ENCODE measurements around the gene KPNA2.
"Not testable (repeated sequence)": the region's sequence is repeated elsewhere in the genome, so short reads cannot be mapped to it uniquely, and the experiment has no call there.

The KPNA2 gene

DNA sequence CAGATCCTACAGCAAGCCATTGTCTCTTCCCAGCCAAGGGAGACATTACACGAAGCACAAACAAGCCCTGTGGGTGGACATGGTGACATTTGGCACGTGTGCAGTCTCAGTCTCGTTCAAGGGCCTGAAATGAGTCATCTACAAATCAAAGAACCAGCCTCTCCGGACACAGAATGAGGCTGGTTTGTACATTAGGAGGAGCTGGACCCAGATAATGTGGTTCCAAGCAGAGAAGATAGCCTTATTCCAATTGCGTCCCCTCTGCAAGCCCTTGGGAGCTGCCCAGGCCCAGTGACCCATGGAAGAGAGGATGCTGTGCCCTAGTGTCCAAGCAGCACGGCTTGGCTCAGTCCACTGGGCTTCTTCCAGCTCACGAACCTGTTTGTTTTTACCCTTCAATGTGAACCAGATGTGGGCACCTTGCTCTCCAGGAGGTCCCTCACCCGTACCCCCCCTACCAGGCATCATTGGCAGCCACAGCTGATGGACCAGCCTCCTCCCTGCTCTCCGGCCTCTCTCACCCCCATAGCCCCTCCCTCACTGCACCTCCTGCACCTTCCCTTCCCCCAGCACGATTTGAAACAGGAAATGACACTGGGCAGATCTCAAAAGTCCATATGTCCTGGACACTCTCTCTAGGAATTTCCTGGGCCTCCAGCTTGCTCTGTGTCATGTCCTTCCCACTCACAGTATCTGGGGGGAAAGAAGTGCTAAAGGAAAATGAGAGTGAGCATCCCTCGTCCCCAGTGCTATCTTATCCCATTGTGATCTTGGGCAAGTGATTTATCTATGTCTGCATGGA is 26.2 kb downstream of the KPNA2 start:
- H3K4me1 ChIP-seq (ENCODE audit: insufficient read depth, low read length): no peaks in the 10 kb centered on the region
- H3K4me3 ChIP-seq (ENCODE audit: low read depth in 1 of 2, low read length in 2 of 2): no peak overlapping the region
- TF ChIP-seq, protein P1, sequence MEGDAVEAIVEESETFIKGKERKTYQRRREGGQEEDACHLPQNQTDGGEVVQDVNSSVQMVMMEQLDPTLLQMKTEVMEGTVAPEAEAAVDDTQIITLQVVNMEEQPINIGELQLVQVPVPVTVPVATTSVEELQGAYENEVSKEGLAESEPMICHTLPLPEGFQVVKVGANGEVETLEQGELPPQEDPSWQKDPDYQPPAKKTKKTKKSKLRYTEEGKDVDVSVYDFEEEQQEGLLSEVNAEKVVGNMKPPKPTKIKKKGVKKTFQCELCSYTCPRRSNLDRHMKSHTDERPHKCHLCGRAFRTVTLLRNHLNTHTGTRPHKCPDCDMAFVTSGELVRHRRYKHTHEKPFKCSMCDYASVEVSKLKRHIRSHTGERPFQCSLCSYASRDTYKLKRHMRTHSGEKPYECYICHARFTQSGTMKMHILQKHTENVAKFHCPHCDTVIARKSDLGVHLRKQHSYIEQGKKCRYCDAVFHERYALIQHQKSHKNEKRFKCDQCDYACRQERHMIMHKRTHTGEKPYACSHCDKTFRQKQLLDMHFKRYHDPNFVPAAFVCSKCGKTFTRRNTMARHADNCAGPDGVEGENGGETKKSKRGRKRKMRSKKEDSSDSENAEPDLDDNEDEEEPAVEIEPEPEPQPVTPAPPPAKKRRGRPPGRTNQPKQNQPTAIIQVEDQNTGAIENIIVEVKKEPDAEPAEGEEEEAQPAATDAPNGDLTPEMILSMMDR (IDR thresholded peaks at IDR 0.05; ENCODE audit: borderline replicate concordance, extremely low read depth, low read length, poor library complexity, severe bottlenecking): no peak
- no peak for TF ChIP-seq EZH2 (IDR thresholded peaks at IDR 0.05; ENCODE audit: borderline replicate concordance, low read depth, low read length, severe bottlenecking)
- no peak overlapping the region for H3K27ac ChIP-seq (ENCODE audit: low read length)
- no peaks in the 10 kb centered on the region for H4K20me1 ChIP-seq (ENCODE audit: insufficient read depth, low read length)
- H3K27me3 ChIP-seq (ENCODE audit: insufficient read depth, low read length, poor library complexity): no peaks in the 10 kb centered on the region
- H3K79me2 ChIP-seq (ENCODE audit: insufficient read depth, low read length): no peaks in the 10 kb centered on the region
- no peak overlapping the region for H3K4me2 ChIP-seq (ENCODE audit: insufficient read depth, low read length)
- H3K36me3 ChIP-seq (ENCODE audit: insufficient read depth, low read length): no peaks in the 10 kb centered on the region
- no peaks in the 10 kb centered on the region for H3K9me3 ChIP-seq (ENCODE audit: insufficient read depth, low read length, severe bottlenecking)
- ATAC-seq (ENCODE audit: insufficient read depth, low read depth): no peak
- no peak for DNase-seq
- no peak overlapping the region for H2AFZ ChIP-seq (ENCODE audit: low read depth, low read length)
- no peak overlapping the region for H3K9ac ChIP-seq (ENCODE audit: low read depth, low read length)

- not testable (repeated sequence) for H3K4me2 ChIP-seq (ENCODE audit: insufficient read depth, low read length); H3K9me3 ChIP-seq (ENCODE audit: insufficient read depth, low read length, severe bottlenecking); H3K36me3 ChIP-seq (ENCODE audit: insufficient read depth, low read length); H3K4me3 ChIP-seq (ENCODE audit: low read depth in 1 of 2, low read length in 2 of 2); H3K9ac ChIP-seq (ENCODE audit: low read depth, low read length); H3K79me2 ChIP-seq (ENCODE audit: insufficient read depth, low read length); H3K27ac ChIP-seq (ENCODE audit: low read length); H2AFZ ChIP-seq (ENCODE audit: low read depth, low read length); H4K20me1 ChIP-seq (ENCODE audit: insufficient read depth, low read length); ATAC-seq (ENCODE audit: insufficient read depth, low read depth); DNase-seq; H3K27me3 ChIP-seq (ENCODE audit: insufficient read depth, low read length, poor library complexity); H3K4me1 ChIP-seq (ENCODE audit: insufficient read depth, low read length)
These were observed 29.8 kb downstream of the KPNA2 start for GRCh38 chr17:68065366-68065765.

GRCh38 chr17:68068512-68068911 is 33.0 kb downstream of the KPNA2 start:
- H3K79me2 ChIP-seq (ENCODE audit: insufficient read depth, low read length); H4K20me1 ChIP-seq (ENCODE audit: insufficient read depth, low read length); H3K9me3 ChIP-seq (ENCODE audit: insufficient read depth, low read length, severe bottlenecking); DNase-seq; H3K4me1 ChIP-seq (ENCODE audit: insufficient read depth, low read length); H2AFZ ChIP-seq (ENCODE audit: low read depth, low read length); H3K36me3 ChIP-seq (ENCODE audit: insufficient read depth, low read length); H3K9ac ChIP-seq (ENCODE audit: low read depth, low read length); ATAC-seq (ENCODE audit: insufficient read depth, low read depth); H3K27me3 ChIP-seq (ENCODE audit: insufficient read depth, low read length, poor library complexity); H3K4me3 ChIP-seq (ENCODE audit: low read depth in 1 of 2, low read length in 2 of 2); H3K4me2 ChIP-seq (ENCODE audit: insufficient read depth, low read length); H3K27ac ChIP-seq (ENCODE audit: low read length): not testable (repeated sequence)

GRCh38 chr17:68070582-68071444 is 35.3 kb downstream of the KPNA2 start:
- H3K27ac ChIP-seq (ENCODE audit: low read length); H3K36me3 ChIP-seq (ENCODE audit: insufficient read depth, low read length); H3K4me1 ChIP-seq (ENCODE audit: insufficient read depth, low read length); H3K4me2 ChIP-seq (ENCODE audit: insufficient read depth, low read length); H4K20me1 ChIP-seq (ENCODE audit: insufficient read depth, low read length); H3K9ac ChIP-seq (ENCODE audit: low read depth, low read length); H3K9me3 ChIP-seq (ENCODE audit: insufficient read depth, low read length, severe bottlenecking); DNase-seq; H3K79me2 ChIP-seq (ENCODE audit: insufficient read depth, low read length); H3K27me3 ChIP-seq (ENCODE audit: insufficient read depth, low read length, poor library complexity); H2AFZ ChIP-seq (ENCODE audit: low read depth, low read length); H3K4me3 ChIP-seq (ENCODE audit: low read depth in 1 of 2, low read length in 2 of 2); ATAC-seq (ENCODE audit: insufficient read depth, low read depth): not testable (repeated sequence)

GRCh38 chr17:68074279-68074678 is 38.7 kb downstream of the KPNA2 start:
- Histone ChIP-seq H2AFZ (ENCODE audit: low read depth, low read length) (no peak overlapping the region), H3K79me2 (ENCODE audit: insufficient read depth, low read length) (no peaks in the 10 kb centered on the region), H3K36me3 (ENCODE audit: insufficient read depth, low read length) (no peaks in the 10 kb centered on the region), H3K4me1 (ENCODE audit: insufficient read depth, low read length) (no peaks in the 10 kb centered on the region), H4K20me1 (ENCODE audit: insufficient read depth, low read length) (no peaks in the 10 kb centered on the region), H3K9me3 (ENCODE audit: insufficient read depth, low read length, severe bottlenecking) (no peaks in the 10 kb centered on the region), H3K27me3 (ENCODE audit: insufficient read depth, low read length, poor library complexity) (no peaks in the 10 kb centered on the region), H3K4me2 (ENCODE audit: insufficient read depth, low read length) (no peak overlapping the region), H3K27ac (ENCODE audit: low read length) (no peak overlapping the region), H3K9ac (ENCODE audit: low read depth, low read length) (no peak overlapping the region), H3K4me3 (ENCODE audit: low read depth in 1 of 2, low read length in 2 of 2) (no peak overlapping the region)
- TF ChIP-seq EZH2 (IDR thresholded peaks at IDR 0.05; ENCODE audit: borderline replicate concordance, low read depth, low read length, severe bottlenecking): no peak
- TF ChIP-seq, protein P1 (IDR thresholded peaks at IDR 0.05; ENCODE audit: borderline replicate concordance, extremely low read depth, low read length, poor library complexity, severe bottlenecking): no peak
- DNase-seq (no peak), ATAC-seq (ENCODE audit: insufficient read depth, low read depth) (no peak)

- H3K36me3 ChIP-seq (ENCODE audit: insufficient read depth, low read length); H3K9ac ChIP-seq (ENCODE audit: low read depth, low read length); ATAC-seq (ENCODE audit: insufficient read depth, low read depth); H3K79me2 ChIP-seq (ENCODE audit: insufficient read depth, low read length); H3K9me3 ChIP-seq (ENCODE audit: insufficient read depth, low read length, severe bottlenecking); H3K27me3 ChIP-seq (ENCODE audit: insufficient read depth, low read length, poor library complexity); DNase-seq; H4K20me1 ChIP-seq (ENCODE audit: insufficient read depth, low read length); H2AFZ ChIP-seq (ENCODE audit: low read depth, low read length); H3K4me2 ChIP-seq (ENCODE audit: insufficient read depth, low read length); H3K4me3 ChIP-seq (ENCODE audit: low read depth in 1 of 2, low read length in 2 of 2); H3K4me1 ChIP-seq (ENCODE audit: insufficient read depth, low read length); H3K27ac ChIP-seq (ENCODE audit: low read length): not testable (repeated sequence)
These were observed 40.5 kb downstream of the KPNA2 start for GRCh38 chr17:68075953-68076607.
